RWPE1 (cell line): ENCODE results near the gene AGBL1.

Experiments
- CTCF ChIA-PET: fragments of 350-600 bp; sonication (Branson Sonifier 250); formaldehyde crosslinking; extraction: SDS; loops from one replicate; lab custom pipeline; 2021; lab: Yijun Ruan, JAX
- POLR2A ChIA-PET: fragments of 400-600 bp; formaldehyde crosslinking; extraction: SDS; loops from one replicate; lab custom pipeline; 2020; ENCODE audit warnings: antibody characterized with exemption; ENCODE audit not compliant: low non-redundant PET; lab: Yijun Ruan, JAX
- DNase-seq: peaks from one replicate; pipeline ENCODE4 v3.0.0; 2012; ENCODE audit warnings: low spot score
- H3K27ac ChIP-seq: fragments of 450-650 bp; 2 replicates; pipeline ENCODE4 v1.5.1; 2017
- CTCF ChIP-seq: fragments of 450-650 bp; conservative IDR thresholded peaks from 2 replicates; pipeline ENCODE4 v1.5.1; 2017; ENCODE audit warnings: low read depth, mild to moderate bottlenecking

AGBL1 gene

DNA sequence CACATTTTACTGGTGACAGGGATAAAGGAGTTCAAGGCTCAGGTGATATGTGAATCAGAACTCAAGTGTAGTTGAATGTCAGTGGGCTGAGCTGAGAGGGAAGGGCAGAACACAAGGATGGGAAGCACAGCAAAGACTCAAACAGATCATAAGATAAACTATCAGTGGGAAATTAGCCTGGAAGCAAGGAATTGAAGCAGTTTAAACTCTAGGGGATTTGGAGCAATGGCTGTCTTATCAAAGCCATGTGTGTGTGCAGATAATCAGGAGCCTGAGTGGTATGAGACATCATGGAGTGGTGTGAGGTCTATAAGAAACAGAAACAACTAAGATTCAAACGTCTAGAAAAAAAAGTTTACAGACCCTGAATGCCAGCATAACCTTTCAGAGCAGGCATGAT lies 634.6 kb downstream of the AGBL1 start:
- H3K27ac ChIP-seq = no peak overlapping the region
- CTCF ChIA-PET = no interaction called here
- POLR2A ChIA-PET = no interaction called here
- TF ChIP-seq CTCF = no peak
- no peak for DNase-seq

- no peak for DNase-seq
- H3K27ac ChIP-seq = no peak overlapping the region
- ChIA-PET CTCF (no interaction called here), POLR2A (no interaction called here)
- TF ChIP-seq CTCF = no peak
These were observed 646.0 kb downstream of the AGBL1 start for GRCh38 chr15:86725628-86726027.

- CTCF ChIA-PET = no interaction called here
- peak; percentile 19 for DNase-seq
- H3K27ac ChIP-seq = no peak overlapping the region
- TF ChIP-seq CTCF = no peak
- POLR2A ChIA-PET = no interaction called here
These were observed 655.8 kb downstream of the AGBL1 start for GRCh38 chr15:86735247-86736040.

DNA sequence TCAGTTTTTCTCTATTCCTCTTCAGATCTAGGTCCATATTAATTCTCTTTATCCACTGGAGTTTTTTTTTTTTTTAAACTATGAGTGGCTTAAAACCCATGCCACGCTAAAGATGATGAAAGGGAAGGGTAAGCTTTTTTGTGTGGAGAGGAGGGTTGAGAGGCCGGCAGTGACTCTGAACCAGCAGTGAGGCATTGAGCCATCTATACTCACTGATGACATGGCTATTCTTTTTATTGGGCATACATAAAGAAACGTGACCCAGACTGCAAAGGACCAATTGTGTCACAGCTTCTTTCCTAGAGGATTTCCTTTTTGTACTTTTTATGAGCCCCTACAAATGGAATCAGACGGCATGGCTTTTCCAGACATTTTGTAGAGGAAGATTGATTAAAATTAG lies 662.2 kb downstream of the AGBL1 start:
- TF ChIP-seq CTCF = no peak
- H3K27ac ChIP-seq = no peak overlapping the region
- CTCF ChIA-PET = no interaction called here
- POLR2A ChIA-PET = no interaction called here
- no peak for DNase-seq

DNA sequence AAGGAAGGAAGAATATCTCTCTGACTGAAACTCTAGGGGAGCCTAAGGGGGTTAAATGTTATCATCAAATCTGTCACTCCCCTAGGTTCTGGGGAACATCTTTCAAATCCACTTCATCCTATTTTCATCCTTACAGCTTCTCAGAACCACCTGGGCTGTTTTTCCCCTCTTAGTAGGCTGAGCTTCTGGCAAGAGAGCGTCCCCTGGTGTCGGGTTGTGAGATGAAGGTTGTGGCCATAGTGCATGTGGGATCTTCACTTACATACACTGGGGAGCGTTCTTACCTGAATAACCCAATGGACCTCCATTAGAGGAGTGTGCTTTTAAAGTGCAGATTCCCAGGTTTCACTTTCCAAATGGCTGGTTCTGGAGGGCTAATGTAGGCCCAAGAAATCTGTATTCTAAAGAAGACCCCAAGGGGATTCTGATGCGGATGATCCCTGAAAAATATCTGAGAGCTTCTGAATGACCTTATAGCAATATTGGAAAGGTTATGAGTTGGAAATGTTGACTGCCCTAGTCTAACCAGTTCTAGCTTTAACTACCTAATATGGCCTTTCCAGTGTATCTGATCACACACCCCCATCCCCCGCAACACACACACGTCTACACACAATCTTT lies 663.7 kb downstream of the AGBL1 start:
- peak; percentile 20 for DNase-seq
- H3K27ac ChIP-seq = no peak overlapping the region
- peak; percentile 46 for TF ChIP-seq CTCF
- ChIA-PET POLR2A (no interaction called here), CTCF (interaction anchor here (0.5 to 1.8 kb wide), 3 partner anchors 119 to 886 kb away, joined by 3 to 9 read pairs (median 4); no protein-coding TSS in a partner anchor)

DNA sequence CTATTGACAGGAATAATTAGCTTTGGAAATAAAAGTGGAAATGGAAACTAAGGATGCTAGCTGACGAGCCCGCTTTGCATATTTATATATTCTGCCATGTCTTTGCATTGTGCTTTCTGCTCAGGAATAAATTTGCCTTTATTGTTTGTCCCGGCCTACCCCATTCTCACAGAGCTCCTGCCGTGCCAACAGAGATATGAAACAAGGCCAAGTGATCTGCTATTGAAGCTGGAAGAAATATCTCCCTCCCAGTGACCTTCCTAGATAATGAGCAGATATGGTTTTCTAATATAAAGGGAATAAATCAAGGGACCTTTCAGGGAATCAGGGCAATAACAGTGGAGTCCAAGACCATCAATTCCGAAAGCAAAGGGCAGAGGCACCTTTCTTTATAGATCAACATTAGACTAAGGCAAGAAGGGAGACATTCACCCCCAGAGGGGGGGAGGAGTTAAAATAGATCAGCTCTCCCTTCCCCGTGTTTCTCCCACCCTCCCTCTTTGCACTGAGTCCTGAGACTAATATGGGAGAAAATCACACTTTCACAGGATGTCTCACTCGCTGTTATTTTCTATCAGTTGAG lies 664.6 kb downstream of the AGBL1 start:
- no peak for TF ChIP-seq CTCF
- ChIA-PET CTCF (interaction anchor here (0.6 to 1.8 kb wide), 4 partner anchors 120 to 889 kb away, joined by 3 to 9 read pairs (median 3); no protein-coding TSS in a partner anchor), POLR2A (no interaction called here)
- H3K27ac ChIP-seq = no peak overlapping the region
- no peak for DNase-seq
